ENCODE data around the gene RCOR3. TPM values are rescaled to one million over a fixed set of nuclear protein-coding genes. Genes with fewer than 3 reads are reported as not detected.

RCOR3 gene
- total and polyA plus RNA-seq, 10 of the 15 experiments (the other 5 are each of a cell fraction or from before 2014, with no cell fraction given), result 8.0 to 55.0 (median 25.1) TPM

- no peak for TF ChIP-seq HDAC2 (IDR thresholded peaks at IDR 0.05)
- no peak for TF ChIP-seq EZH2 (IDR thresholded peaks at IDR 0.05; ENCODE audit: borderline replicate concordance, control insufficient read depth, low read depth, low read length)
- TF ChIP-seq HDGF (IDR thresholded peaks at IDR 0.05), result no peak
- TF ChIP-seq, protein P1, sequence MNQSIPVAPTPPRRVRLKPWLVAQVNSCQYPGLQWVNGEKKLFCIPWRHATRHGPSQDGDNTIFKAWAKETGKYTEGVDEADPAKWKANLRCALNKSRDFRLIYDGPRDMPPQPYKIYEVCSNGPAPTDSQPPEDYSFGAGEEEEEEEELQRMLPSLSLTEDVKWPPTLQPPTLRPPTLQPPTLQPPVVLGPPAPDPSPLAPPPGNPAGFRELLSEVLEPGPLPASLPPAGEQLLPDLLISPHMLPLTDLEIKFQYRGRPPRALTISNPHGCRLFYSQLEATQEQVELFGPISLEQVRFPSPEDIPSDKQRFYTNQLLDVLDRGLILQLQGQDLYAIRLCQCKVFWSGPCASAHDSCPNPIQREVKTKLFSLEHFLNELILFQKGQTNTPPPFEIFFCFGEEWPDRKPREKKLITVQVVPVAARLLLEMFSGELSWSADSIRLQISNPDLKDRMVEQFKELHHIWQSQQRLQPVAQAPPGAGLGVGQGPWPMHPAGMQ (IDR thresholded peaks at IDR 0.05; ENCODE audit: borderline replicate concordance), result no peak
- TF ChIP-seq SREBF1 (IDR thresholded peaks at IDR 0.05; ENCODE audit: low read length), result no peak
- no peak for TF ChIP-seq ZBTB4 (CRISPR knock-in tag; IDR thresholded peaks at IDR 0.05)
- TF ChIP-seq, protein P2, sequence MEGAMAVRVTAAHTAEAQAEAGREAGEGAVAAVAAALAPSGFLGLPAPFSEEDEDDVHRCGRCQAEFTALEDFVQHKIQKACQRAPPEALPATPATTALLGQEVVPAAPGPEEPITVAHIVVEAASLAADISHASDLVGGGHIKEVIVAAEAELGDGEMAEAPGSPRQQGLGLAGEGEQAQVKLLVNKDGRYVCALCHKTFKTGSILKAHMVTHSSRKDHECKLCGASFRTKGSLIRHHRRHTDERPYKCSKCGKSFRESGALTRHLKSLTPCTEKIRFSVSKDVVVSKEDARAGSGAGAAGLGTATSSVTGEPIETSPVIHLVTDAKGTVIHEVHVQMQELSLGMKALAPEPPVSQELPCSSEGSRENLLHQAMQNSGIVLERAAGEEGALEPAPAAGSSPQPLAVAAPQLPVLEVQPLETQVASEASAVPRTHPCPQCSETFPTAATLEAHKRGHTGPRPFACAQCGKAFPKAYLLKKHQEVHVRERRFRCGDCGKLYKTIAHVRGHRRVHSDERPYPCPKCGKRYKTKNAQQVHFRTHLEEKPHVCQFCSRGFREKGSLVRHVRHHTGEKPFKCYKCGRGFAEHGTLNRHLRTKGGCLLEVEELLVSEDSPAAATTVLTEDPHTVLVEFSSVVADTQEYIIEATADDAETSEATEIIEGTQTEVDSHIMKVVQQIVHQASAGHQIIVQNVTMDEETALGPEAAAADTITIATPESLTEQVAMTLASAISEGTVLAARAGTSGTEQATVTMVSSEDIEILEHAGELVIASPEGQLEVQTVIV (IDR thresholded peaks at IDR 0.05; ENCODE audit: borderline replicate concordance, partially characterized antibody), result no peak
- no peak for TF ChIP-seq RBBP5 (conservative IDR thresholded peaks at IDR 0.05)
- TF ChIP-seq BCL11A (IDR thresholded peaks at IDR 0.05; ENCODE audit: low read depth, low read length), result no peak
- no peak for TF ChIP-seq ZNF384 (IDR thresholded peaks at IDR 0.05; ENCODE audit: borderline replicate concordance, low read depth, low read length)
- TF ChIP-seq CHD4 (IDR thresholded peaks at IDR 0.05), result no peak
- TF ChIP-seq, protein P3, sequence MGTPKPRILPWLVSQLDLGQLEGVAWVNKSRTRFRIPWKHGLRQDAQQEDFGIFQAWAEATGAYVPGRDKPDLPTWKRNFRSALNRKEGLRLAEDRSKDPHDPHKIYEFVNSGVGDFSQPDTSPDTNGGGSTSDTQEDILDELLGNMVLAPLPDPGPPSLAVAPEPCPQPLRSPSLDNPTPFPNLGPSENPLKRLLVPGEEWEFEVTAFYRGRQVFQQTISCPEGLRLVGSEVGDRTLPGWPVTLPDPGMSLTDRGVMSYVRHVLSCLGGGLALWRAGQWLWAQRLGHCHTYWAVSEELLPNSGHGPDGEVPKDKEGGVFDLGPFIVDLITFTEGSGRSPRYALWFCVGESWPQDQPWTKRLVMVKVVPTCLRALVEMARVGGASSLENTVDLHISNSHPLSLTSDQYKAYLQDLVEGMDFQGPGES (IDR thresholded peaks at IDR 0.05), result no peak
- TF ChIP-seq E2F4 (IDR thresholded peaks at IDR 0.05; ENCODE audit: low read depth, low read length), result no peak
- TF ChIP-seq, protein P4, sequence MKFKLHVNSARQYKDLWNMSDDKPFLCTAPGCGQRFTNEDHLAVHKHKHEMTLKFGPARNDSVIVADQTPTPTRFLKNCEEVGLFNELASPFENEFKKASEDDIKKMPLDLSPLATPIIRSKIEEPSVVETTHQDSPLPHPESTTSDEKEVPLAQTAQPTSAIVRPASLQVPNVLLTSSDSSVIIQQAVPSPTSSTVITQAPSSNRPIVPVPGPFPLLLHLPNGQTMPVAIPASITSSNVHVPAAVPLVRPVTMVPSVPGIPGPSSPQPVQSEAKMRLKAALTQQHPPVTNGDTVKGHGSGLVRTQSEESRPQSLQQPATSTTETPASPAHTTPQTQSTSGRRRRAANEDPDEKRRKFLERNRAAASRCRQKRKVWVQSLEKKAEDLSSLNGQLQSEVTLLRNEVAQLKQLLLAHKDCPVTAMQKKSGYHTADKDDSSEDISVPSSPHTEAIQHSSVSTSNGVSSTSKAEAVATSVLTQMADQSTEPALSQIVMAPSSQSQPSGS (IDR thresholded peaks at IDR 0.05; ENCODE audit: low read length), result no peak
- BruUV-seq (replicated peaks), result no TSS peak
- RAD21 ChIA-PET (ENCODE audit: unreplicated experiment), result interaction anchor here (1.2 kb wide), 1 partner anchor 15 kb away, joined by 8 read pairs; no protein-coding TSS in a partner anchor
- Histone ChIP-seq H4K20me1 (ENCODE audit: control insufficient read depth, insufficient read depth) (no peaks in the 10 kb centered on the region), H3K9ac (ENCODE audit: control insufficient read depth, insufficient read depth, low read length) (no peak overlapping the region), H3K4me2 (ENCODE audit: control insufficient read depth, insufficient read depth) (no peak overlapping the region), H3K36me3 (ENCODE audit: control insufficient read depth in 2 of 2, insufficient read depth in 2 of 2, low read length in 1 of 2) (peaks cover 0 to 2% of the 10 kb centered on the region in 2 experiments; a peak in 2 of 4 replicates), H3K27me3 (replicated peaks in 1 of 2; ENCODE audit: control insufficient read depth in 2 of 2, insufficient read depth in 2 of 2, low read length in 1 of 2) (no peaks in the 10 kb centered on the region), H3K4me3 (no peak overlapping the region), H2AFZ (ENCODE audit: control insufficient read depth, low read depth, low read length) (no peak overlapping the region), H3K4me1 (ENCODE audit: control insufficient read depth, insufficient read depth, low read length) (peaks cover 4% of the 10 kb centered on the region; the same call in 1 of the 2 replicates), H3K79me2 (ENCODE audit: control insufficient read depth, insufficient read depth, low read length) (peaks cover 28% of the 10 kb centered on the region), H3K9me3 (replicated peaks; ENCODE audit: control insufficient read depth, insufficient read depth, low read length) (no peaks in the 10 kb centered on the region), H3K27ac (ENCODE audit: control insufficient read depth, insufficient read depth) (no peak overlapping the region)
- DNase-seq (ENCODE audit: low read depth, low spot score) (no peak), ATAC-seq (no peak), FAIRE-seq (no peak)
- intact Hi-C loops (cut with micrococcal nuclease; ENCODE audit: unreplicated experiment) (no loop called here), in situ Hi-C loops (cut with MboI) (no loop called here)
- CTCF ChIA-PET, result interaction anchor here (1.2 to 1.4 kb wide), 3 partner anchors 17 to 126 kb away, joined by 3 to 5 read pairs (median 3); no protein-coding TSS in a partner anchor
- WGBS (ENCODE audit: insufficient coverage, insufficient replicate concordance, low lambda C conversion rate, missing lambda C conversion rate), result 65% methylated on average over 4 of the region's 4 CpGs
- SMC1A ChIA-PET (ENCODE audit: uncharacterized antibody, unreplicated experiment), result interaction anchor here (0.6 to 1.2 kb wide), 4 partner anchors 8 to 17 kb away, joined by 3 to 4 read pairs (median 3); no protein-coding TSS in a partner anchor
- POLR2A ChIA-PET, result no interaction called here
Observed at GRCh38 chr1:211343607-211344006, 84.4 kb downstream of the RCOR3 start.

All from GM12878 (cell line).